OCI-LY3 (cell line): ENCODE data around the gene PRDM1.

ENCODE experiments used
- H2AFZ ChIP-seq: fragments of 200-600, 300-600 bp; shearing (Covaris generic); 2 replicates; pipeline ENCODE4 v1.6.0; 2014; ENCODE audit warnings: antibody characterized with exemption, low read depth, low read length
- H3K27ac ChIP-seq: fragments of 200-600, 300-600 bp; sonication (generic); 2 replicates; pipeline ENCODE4 v1.5.1; 2014; ENCODE audit warnings: mild to moderate bottlenecking, low read length, moderate library complexity, mixed read lengths
- H3K27me3 ChIP-seq: fragments of 200-600, 300-600 bp; sonication (generic); 2 replicates; pipeline ENCODE4 v1.6.1; 2014; ENCODE audit warnings: low read depth, low read length, mixed read lengths
- H3K36me3 ChIP-seq: fragments of 200-600, 300-600 bp; sonication (generic); replicated peaks from 2 replicates; pipeline ENCODE3; 2014; ENCODE audit warnings: low read depth, low read length, mixed read lengths
- H3K4me1 ChIP-seq: fragments of 300-600, 200-600 bp; sonication (generic); 2 replicates; pipeline ENCODE4 v1.6.1; 2014; ENCODE audit warnings: low read length, mixed read lengths
- H3K4me2 ChIP-seq: fragments of 200-600, 300-600 bp; sonication (generic); 2 replicates; pipeline ENCODE4 v1.6.1; 2014; ENCODE audit warnings: low read length, mixed read lengths
- H3K4me3 ChIP-seq: fragments of 300-600, 200-600 bp; sonication (generic); 2 replicates; pipeline ENCODE4 v1.5.1; 2014; ENCODE audit warnings: antibody characterized with exemption, mild to moderate bottlenecking, low read length, moderate library complexity
- H3K79me2 ChIP-seq: fragments of 300-600, 200-600 bp; shearing (Covaris generic); 2 replicates; pipeline ENCODE4 v1.6.1; 2014; ENCODE audit warnings: mild to moderate bottlenecking, low read length, mixed read lengths
- H3K9ac ChIP-seq: fragments of 300-600, 200-600 bp; shearing (Covaris generic); 2 replicates; pipeline ENCODE4 v1.6.0; 2014; ENCODE audit warnings: mild to moderate bottlenecking, low read length, moderate library complexity
- H3K9me3 ChIP-seq: fragments of 200-600, 300-600 bp; shearing (Covaris generic); 2 replicates; pipeline ENCODE4 v1.6.1; 2014; ENCODE audit warnings: low read length, mixed read lengths; ENCODE audit not compliant: insufficient read depth
- H4K20me1 ChIP-seq: fragments of 200-600, 300-600 bp; sonication (generic); 2 replicates; pipeline ENCODE4 v1.6.1; 2016; ENCODE audit warnings: low read length, mixed read lengths; ENCODE audit not compliant: insufficient read depth
- EZH2phosphoT487 ChIP-seq: fragments of 200-600 bp; shearing (Covaris generic); IDR thresholded peaks from 2 replicates; pipeline ENCODE4 v1.6.1; 2018; ENCODE audit warnings: antibody characterized with exemption, mixed run types, low read depth
- TF ChIP-seq, protein P1 (sequence below): fragments of 200-600, 300-600 bp; sonication (generic); IDR thresholded peaks from 2 replicates; pipeline ENCODE4 v1.5.1; 2014; ENCODE audit warnings: antibody characterized with exemption, low read length, low read depth

Gene PRDM1

DNA sequence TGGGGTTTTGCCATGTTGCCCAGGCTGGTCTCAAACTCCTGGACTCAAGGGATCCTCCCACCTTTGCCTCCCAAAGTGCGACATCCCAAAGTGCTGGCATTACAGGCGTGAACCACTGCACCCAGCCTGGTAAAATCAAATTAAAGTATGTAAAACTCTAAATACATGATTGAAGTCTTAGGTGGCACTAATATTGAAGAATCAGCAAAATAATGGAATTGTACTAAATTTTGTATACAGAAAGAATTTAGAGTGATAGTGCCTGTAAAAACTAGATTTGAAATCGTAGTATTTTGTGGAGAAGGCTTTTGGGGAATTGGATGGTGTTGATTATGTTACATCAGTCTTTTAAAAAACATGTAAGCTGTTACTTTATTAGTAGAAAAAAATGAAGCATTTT, 10.0 kb upstream of the PRDM1 start:
- Histone ChIP-seq H3K27me3 (no peaks in the 10 kb centered on the region), H3K36me3 (no peaks in the 10 kb centered on the region), H3K4me3 (no peak overlapping the region), H3K4me2 (no peak overlapping the region), H3K79me2 (no peaks in the 10 kb centered on the region), H3K27ac (no peak overlapping the region), H3K4me1 (peaks cover 5% of the 10 kb centered on the region), H3K9me3 (no peaks in the 10 kb centered on the region), H3K9ac (no peak overlapping the region), H2AFZ (no peak overlapping the region), H4K20me1 (no peaks in the 10 kb centered on the region)
- TF ChIP-seq, protein P1, sequence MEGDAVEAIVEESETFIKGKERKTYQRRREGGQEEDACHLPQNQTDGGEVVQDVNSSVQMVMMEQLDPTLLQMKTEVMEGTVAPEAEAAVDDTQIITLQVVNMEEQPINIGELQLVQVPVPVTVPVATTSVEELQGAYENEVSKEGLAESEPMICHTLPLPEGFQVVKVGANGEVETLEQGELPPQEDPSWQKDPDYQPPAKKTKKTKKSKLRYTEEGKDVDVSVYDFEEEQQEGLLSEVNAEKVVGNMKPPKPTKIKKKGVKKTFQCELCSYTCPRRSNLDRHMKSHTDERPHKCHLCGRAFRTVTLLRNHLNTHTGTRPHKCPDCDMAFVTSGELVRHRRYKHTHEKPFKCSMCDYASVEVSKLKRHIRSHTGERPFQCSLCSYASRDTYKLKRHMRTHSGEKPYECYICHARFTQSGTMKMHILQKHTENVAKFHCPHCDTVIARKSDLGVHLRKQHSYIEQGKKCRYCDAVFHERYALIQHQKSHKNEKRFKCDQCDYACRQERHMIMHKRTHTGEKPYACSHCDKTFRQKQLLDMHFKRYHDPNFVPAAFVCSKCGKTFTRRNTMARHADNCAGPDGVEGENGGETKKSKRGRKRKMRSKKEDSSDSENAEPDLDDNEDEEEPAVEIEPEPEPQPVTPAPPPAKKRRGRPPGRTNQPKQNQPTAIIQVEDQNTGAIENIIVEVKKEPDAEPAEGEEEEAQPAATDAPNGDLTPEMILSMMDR, result no peak
- TF ChIP-seq EZH2phosphoT487, result no peak

DNA sequence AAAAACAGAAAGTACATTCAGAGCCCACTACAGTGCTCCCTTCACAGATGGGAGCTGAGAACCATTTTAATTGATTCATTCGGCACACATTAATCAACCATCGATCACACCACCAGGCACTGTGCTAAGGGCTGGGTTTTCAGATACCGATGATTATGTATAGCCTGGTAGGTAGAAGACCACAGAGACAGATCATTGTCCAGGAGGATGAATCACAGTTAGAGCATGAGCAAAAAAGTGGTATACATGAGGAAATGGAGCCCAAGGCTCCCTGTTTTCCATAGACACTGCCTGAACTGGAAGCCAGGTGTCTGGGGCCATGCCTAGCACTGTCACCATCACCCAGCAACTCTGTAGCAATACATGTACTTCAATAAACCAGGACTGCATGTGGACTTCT, 9.0 kb upstream of the PRDM1 start:
- TF ChIP-seq EZH2phosphoT487, result no peak
- TF ChIP-seq, protein P1, result no peak
- no peak overlapping the region for H2AFZ ChIP-seq
- no peak overlapping the region for H3K9ac ChIP-seq
- no peaks in the 10 kb centered on the region for H3K27me3 ChIP-seq
- H3K36me3 ChIP-seq, result peaks cover 4% of the 10 kb centered on the region
- H3K4me1 ChIP-seq, result peaks cover 5% of the 10 kb centered on the region
- no peak overlapping the region for H3K27ac ChIP-seq
- H3K79me2 ChIP-seq, result no peaks in the 10 kb centered on the region
- H3K4me3 ChIP-seq, result no peak overlapping the region
- H4K20me1 ChIP-seq, result no peaks in the 10 kb centered on the region
- H3K9me3 ChIP-seq, result no peaks in the 10 kb centered on the region
- H3K4me2 ChIP-seq, result no peak overlapping the region

DNA sequence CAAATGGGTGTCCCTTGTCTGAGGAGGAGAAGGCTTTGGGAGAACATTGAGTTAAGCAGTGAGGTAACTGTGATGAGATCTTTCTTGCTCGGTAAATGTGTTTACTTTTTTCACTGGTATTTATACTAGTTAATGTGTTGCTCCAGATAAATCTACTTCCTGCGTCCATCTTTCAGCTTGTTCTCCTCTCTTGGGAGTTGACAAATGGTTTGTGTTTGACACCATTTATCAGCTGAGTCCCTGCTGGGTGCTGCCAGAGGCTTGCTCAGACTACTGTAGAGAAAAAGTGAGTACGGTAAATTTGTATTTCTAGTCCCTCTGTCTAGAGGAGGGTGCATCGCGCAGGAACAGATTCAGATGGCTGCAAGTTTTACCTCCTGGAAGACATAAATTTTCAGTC, 8.3 kb upstream of the PRDM1 start:
- no peaks in the 10 kb centered on the region for H3K27me3 ChIP-seq
- H3K79me2 ChIP-seq, result no peaks in the 10 kb centered on the region
- peaks cover 5% of the 10 kb centered on the region for H3K4me1 ChIP-seq
- H3K27ac ChIP-seq, result no peak overlapping the region
- H4K20me1 ChIP-seq, result no peaks in the 10 kb centered on the region
- no peak overlapping the region for H3K4me3 ChIP-seq
- H2AFZ ChIP-seq, result no peak overlapping the region
- H3K9ac ChIP-seq, result no peak overlapping the region
- H3K9me3 ChIP-seq, result no peaks in the 10 kb centered on the region
- TF ChIP-seq, protein P1, result no peak
- no peak for TF ChIP-seq EZH2phosphoT487
- no peak overlapping the region for H3K4me2 ChIP-seq
- peaks cover 4% of the 10 kb centered on the region for H3K36me3 ChIP-seq

DNA sequence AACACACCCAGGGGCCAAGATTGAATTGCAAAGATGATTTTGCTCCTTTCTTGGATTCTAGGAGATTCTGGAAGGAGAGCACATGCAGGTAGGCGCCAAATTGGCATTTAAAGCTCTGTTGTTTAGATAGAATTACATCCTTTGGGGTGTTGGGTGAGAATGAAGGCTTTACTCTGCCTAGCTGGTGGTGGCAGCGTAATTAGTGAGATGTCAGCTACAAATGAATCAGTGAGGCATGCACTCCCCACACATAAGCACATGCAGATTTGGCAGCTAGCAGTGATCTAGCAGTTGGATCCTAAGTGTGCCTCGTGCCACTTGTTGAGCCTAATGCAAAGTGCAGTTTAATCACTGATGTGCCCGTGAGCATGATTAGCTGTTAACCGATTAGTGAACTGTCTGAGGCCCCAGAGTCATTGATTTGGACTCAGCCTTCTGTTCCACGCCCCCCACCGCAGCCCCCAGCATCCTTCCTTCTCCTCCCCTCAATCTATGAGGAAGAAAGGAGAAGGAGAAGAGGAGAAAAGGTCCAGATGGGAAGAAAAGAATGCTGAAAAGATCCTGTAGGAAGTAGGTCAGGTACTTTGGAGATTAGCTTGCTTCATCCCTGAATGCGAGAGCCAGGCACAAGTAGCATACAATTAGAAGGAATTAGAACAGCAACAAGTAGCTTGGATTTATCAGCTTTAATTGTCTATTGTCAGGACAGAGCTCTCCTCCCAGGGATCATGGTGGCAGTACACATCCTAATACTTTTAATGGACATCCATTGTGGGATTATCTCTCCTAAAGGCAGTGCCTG, 6.0 kb upstream of the PRDM1 start:
- H3K4me3 ChIP-seq, result no peak overlapping the region
- H4K20me1 ChIP-seq, result no peaks in the 10 kb centered on the region
- TF ChIP-seq, protein P1, result no peak
- TF ChIP-seq EZH2phosphoT487, result no peak

More for the DNA sequence above, 6.0 kb upstream of the PRDM1 start:
- Histone ChIP-seq H2AFZ (no peak overlapping the region), H3K27ac (no peak overlapping the region), H3K36me3 (peaks cover 4% of the 10 kb centered on the region), H3K27me3 (no peaks in the 10 kb centered on the region), H3K79me2 (peaks cover 5% of the 10 kb centered on the region), H3K4me2 (no peak overlapping the region), H3K9me3 (no peaks in the 10 kb centered on the region), H3K4me1 (peaks cover 26% of the 10 kb centered on the region), H3K9ac (no peak overlapping the region)
